SK-N-MC (cell line): Measurements from ENCODE around the gene LEPROT.

Source experiments
- EZH2 ChIP-seq: fragments of 200-600 bp; sonication (generic); IDR thresholded peaks from one replicate; pipeline ENCODE4 v1.6.1; 2017; ENCODE audit warnings: antibody characterized with exemption
- POLR2AphosphoS5 ChIP-seq: IDR thresholded peaks from 2 replicates; pipeline ENCODE4 v1.6.1; 2012; ENCODE audit warnings: mild to moderate bottlenecking, low read depth, low read length, borderline replicate concordance

DNA sequence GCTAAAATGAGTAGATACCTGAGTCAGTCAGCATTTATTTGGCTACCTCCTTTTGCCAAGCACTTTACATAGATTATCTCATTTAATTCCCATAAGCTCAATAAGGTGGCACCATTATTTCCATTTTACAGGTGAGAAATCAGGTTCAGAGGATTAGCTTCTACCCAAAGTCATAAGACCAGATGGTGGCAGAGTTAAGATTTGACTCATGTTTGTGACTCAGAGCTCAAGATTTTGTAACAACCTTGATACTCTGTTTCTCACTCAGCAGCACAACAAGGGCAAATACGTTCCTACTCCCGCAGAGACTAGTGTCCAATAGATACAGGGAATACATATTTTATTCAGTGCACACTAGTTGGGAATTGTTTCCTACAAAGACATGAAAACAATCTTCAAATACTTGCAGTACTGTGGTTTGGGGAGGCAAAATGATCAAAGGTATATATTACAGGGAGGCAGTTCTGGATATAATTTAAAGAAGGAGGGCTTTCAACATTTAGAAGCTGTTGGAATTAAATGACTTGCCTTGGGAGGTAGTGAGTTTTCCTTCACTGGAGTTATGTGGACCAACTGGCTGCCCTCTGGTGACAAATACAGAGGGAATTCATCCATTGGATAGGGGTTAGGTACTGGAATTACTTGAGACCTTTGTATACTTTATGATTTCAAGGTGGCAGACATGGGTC, 3.6 kb downstream of the LEPROT start:
- TF ChIP-seq POLR2AphosphoS5 (no peak), EZH2 (no peak)
